Measurements from ENCODE around the gene ACBD4. TPM values are rescaled to one million over a fixed set of nuclear protein-coding genes. Genes with fewer than 3 reads are reported as not detected.

ACBD4 gene
- total and polyA plus RNA-seq, 4 donors = 7.8 to 15.7 (median 12.7) TPM

DNA sequence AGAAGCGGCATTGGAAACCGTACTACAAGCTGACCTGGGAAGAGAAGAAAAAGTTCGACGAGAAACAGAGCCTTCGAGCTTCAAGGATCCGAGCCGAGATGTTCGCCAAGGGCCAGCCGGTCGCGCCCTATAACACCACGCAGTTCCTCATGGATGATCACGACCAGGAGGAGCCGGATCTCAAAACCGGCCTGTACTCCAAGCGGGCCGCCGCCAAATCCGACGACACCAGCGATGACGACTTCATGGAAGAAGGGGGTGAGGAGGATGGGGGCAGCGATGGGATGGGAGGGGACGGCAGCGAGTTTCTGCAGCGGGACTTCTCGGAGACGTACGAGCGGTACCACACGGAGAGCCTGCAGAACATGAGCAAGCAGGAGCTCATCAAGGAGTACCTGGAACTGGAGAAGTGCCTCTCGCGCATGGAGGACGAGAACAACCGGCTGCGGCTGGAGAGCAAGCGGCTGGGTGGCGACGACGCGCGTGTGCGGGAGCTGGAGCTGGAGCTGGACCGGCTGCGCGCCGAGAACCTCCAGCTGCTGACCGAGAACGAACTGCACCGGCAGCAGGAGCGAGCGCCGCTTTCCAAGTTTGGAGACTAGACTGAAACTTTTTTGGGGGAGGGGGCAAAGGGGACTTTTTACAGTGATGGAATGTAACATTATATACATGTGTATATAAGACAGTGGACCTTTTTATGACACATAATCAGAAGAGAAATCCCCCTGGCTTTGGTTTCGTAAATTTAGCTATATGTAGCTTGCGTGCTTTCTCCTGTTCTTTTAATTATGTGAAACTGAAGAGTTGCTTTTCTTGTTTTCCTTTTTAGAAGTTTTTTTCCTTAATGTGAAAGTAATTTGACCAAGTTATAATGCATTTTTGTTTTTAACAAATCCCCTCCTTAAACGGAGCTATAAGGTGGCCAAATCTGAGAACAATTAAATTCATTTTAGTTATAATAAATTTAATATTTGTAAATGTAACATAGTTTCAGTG lies 14.5 kb downstream of the ACBD4 start:
- no peaks in the 10 kb centered on the region for H3K27me3 ChIP-seq (ENCODE audit: control insufficient read depth in 3 of 3, insufficient read depth in 3 of 3, low read length in 2 of 3)
- H3K9me3 ChIP-seq (ENCODE audit: control insufficient read depth in 4 of 4, insufficient read depth in 3 of 4, low read length in 3 of 4) = no peaks in the 10 kb centered on the region
- H3K9ac ChIP-seq (ENCODE audit: insufficient read depth in 1 of 2, low read length in 2 of 2) = peak overlapping the region; percentile 83 to 85
- H3K27ac ChIP-seq (ENCODE audit: low read depth in 1 of 2, low read length in 1 of 2) = peak overlapping the region; percentile 92 to 95
- peaks cover 0 to 9% (median 0%) of the 10 kb centered on the region in 4 donors for H3K36me3 ChIP-seq (ENCODE audit: control insufficient read depth in 4 of 4, insufficient read depth in 4 of 4, low read length in 4 of 4)
- TF ChIP-seq, protein P1, sequence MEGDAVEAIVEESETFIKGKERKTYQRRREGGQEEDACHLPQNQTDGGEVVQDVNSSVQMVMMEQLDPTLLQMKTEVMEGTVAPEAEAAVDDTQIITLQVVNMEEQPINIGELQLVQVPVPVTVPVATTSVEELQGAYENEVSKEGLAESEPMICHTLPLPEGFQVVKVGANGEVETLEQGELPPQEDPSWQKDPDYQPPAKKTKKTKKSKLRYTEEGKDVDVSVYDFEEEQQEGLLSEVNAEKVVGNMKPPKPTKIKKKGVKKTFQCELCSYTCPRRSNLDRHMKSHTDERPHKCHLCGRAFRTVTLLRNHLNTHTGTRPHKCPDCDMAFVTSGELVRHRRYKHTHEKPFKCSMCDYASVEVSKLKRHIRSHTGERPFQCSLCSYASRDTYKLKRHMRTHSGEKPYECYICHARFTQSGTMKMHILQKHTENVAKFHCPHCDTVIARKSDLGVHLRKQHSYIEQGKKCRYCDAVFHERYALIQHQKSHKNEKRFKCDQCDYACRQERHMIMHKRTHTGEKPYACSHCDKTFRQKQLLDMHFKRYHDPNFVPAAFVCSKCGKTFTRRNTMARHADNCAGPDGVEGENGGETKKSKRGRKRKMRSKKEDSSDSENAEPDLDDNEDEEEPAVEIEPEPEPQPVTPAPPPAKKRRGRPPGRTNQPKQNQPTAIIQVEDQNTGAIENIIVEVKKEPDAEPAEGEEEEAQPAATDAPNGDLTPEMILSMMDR (IDR thresholded peaks at IDR 0.05; ENCODE audit: control extremely low read depth, extremely low read depth) = no peak
- WGBS, 2 donors = 1 to 2% methylated on average over 56 of the region's 56 CpGs
- ATAC-seq (ENCODE audit: insufficient read depth, low FRiP score) = no peak
- peaks cover 2 to 30% (median 14%) of the 10 kb centered on the region in 5 donors for H3K4me1 ChIP-seq (ENCODE audit: control insufficient read depth in 5 of 5, insufficient read depth in 5 of 5, low read length in 5 of 5)
- DNase-seq = peak; percentile 84 to 86 (median 84)
- peak overlapping the region; percentile 80 for H3K4me3 ChIP-seq

- DNase-seq = peak in 2 of 3 donors; percentile 79
- H3K36me3 ChIP-seq (ENCODE audit: control insufficient read depth in 4 of 4, insufficient read depth in 4 of 4, low read length in 4 of 4) = peaks cover 0 to 9% (median 0%) of the 10 kb centered on the region in 4 donors
- H3K27ac ChIP-seq (ENCODE audit: low read depth in 1 of 2, low read length in 1 of 2) = peak overlapping the region in 1 of 2 donors; percentile 9
- H3K4me1 ChIP-seq (ENCODE audit: control insufficient read depth in 5 of 5, insufficient read depth in 5 of 5, low read length in 5 of 5) = peaks cover 2 to 30% (median 14%) of the 10 kb centered on the region in 5 donors
- H3K27me3 ChIP-seq (ENCODE audit: control insufficient read depth in 3 of 3, insufficient read depth in 3 of 3, low read length in 2 of 3) = no peaks in the 10 kb centered on the region
- TF ChIP-seq, protein P1 (IDR thresholded peaks at IDR 0.05; ENCODE audit: control extremely low read depth, extremely low read depth) = no peak
- H3K9ac ChIP-seq (ENCODE audit: insufficient read depth in 1 of 2, low read length in 2 of 2) = peak overlapping the region in 1 of 2 donors; percentile 83
- no peak for ATAC-seq (ENCODE audit: insufficient read depth, low FRiP score)
- H3K4me3 ChIP-seq = no peak overlapping the region
- 36 to 51% methylated on average over 8 of the region's 8 CpGs for WGBS, 2 donors
- H3K9me3 ChIP-seq (ENCODE audit: control insufficient read depth in 4 of 4, insufficient read depth in 3 of 4, low read length in 3 of 4) = no peaks in the 10 kb centered on the region
Observed at GRCh38 chr17:45150911-45151809, 15.7 kb downstream of the ACBD4 start.

GRCh38 chr17:45155029-45155428 lies 19.5 kb downstream of the ACBD4 start:
- Histone ChIP-seq H3K4me1 (ENCODE audit: control insufficient read depth in 5 of 5, insufficient read depth in 5 of 5, low read length in 5 of 5) (peaks cover 6 to 43% (median 24%) of the 10 kb centered on the region in 5 donors), H3K27ac (ENCODE audit: low read depth in 1 of 2, low read length in 1 of 2) (peak overlapping the region in 1 of 2 donors; percentile 40), H3K4me3 (no peak overlapping the region), H3K9me3 (ENCODE audit: control insufficient read depth in 4 of 4, insufficient read depth in 3 of 4, low read length in 3 of 4) (no peaks in the 10 kb centered on the region), H3K27me3 (ENCODE audit: control insufficient read depth in 3 of 3, insufficient read depth in 3 of 3, low read length in 2 of 3) (no peaks in the 10 kb centered on the region), H3K36me3 (ENCODE audit: control insufficient read depth in 4 of 4, insufficient read depth in 4 of 4, low read length in 4 of 4) (peaks cover 0 to 5% (median 0%) of the 10 kb centered on the region in 4 donors), H3K9ac (ENCODE audit: insufficient read depth in 1 of 2, low read length in 2 of 2) (peak overlapping the region in 1 of 2 donors; percentile 42)
- TF ChIP-seq, protein P1 (IDR thresholded peaks at IDR 0.05; ENCODE audit: control extremely low read depth, extremely low read depth) = no peak
- 88 to 90% methylated on average over 4 of the region's 4 CpGs for whole genome bisulfite sequencing, 2 donors
- DNase-seq (no peak), ATAC-seq (ENCODE audit: insufficient read depth, low FRiP score) (no peak)

Measured in lung (tissue), 12 donors.